ENCODE data around the gene ZNF74.

Gene ZNF74

DNA sequence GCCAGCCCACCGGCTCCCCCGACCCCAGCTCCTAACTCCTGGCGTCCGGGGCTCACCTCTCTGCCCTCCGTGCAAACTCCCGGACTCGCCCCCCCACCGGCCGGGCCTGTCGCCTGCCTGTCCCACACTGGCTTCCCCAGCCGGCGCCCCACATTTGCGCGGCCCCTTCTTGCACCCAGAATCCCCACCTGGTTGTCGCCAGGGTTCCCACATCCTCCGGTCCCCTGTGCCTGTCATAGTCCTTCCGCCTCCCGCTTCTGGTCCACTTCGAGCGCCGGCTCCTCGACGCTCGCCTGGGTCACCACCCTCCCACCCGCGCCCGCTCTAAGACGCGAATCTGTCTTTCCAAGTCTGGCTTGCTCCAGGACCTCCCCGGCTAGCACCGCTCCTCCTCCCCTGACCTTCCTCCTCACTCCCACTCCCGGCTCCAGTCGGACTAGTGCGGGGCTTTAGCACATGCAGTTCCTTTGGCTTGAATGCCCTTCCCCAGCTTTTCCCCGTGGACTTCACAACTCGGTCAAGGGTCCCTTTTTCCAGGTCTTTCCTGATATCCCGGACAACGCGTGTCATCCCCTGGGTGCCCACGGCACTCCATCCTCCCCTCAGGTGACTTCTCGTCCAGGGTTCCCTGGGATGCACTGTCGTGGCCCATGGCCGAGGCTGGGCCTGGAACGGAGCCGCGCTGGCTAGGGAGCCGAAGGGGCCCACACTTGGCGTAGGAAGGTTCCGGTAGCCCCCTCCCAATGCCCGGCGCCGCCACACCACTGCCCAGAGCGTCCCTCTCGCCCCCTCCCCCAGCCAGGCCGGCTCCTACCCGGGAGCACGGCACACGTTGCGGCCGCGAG is 43.0 kb downstream of the ZNF74 start:
- Histone ChIP-seq H3K9me3 (ENCODE audit: control insufficient read depth in 1 of 2, low read length in 2 of 2) (no peaks in the 10 kb centered on the region), H3K27me3 (ENCODE audit: low read depth, low read length) (peaks cover 20% of the 10 kb centered on the region), H3K4me1 (ENCODE audit: control insufficient read depth in 1 of 2, insufficient read depth in 2 of 2, low read length in 2 of 2) (peaks cover 0 to 32% of the 10 kb centered on the region in 2 donors), H3K4me3 (ENCODE audit: low read depth in 1 of 2, low read length in 2 of 2) (peak overlapping the region; percentile 67 to 81), H3K27ac (ENCODE audit: low read length) (no peak overlapping the region), H3K36me3 (ENCODE audit: control insufficient read depth in 1 of 2, insufficient read depth in 2 of 2, low read length in 2 of 2) (no peaks in the 10 kb centered on the region)

GRCh38 chr22:20437613-20438426 is 43.9 kb downstream of the ZNF74 start, which contains the start of gene SCARF2:
TSS of gene SCARF2 (minus strand) at chr22:20437825. CDS start at chr22:20437754, 71 bp downstream.
- peaks cover 15% of the 10 kb centered on the region for H3K27me3 ChIP-seq (ENCODE audit: low read depth, low read length)
- H3K9me3 ChIP-seq (ENCODE audit: control insufficient read depth in 1 of 2, low read length in 2 of 2), result no peaks in the 10 kb centered on the region
- H3K4me1 ChIP-seq (ENCODE audit: control insufficient read depth in 1 of 2, insufficient read depth in 2 of 2, low read length in 2 of 2), result peaks cover 0 to 32% of the 10 kb centered on the region in 2 donors
- peak within 1 kb of the TSS; percentile 67 to 81 for H3K4me3 ChIP-seq (ENCODE audit: low read depth in 1 of 2, low read length in 2 of 2)
- H3K36me3 ChIP-seq (ENCODE audit: control insufficient read depth in 1 of 2, insufficient read depth in 2 of 2, low read length in 2 of 2), result peaks cover 0 to 8% of the 10 kb centered on the region in 2 donors
- H3K27ac ChIP-seq (ENCODE audit: low read length), result no peak within 1 kb of the TSS

DNA sequence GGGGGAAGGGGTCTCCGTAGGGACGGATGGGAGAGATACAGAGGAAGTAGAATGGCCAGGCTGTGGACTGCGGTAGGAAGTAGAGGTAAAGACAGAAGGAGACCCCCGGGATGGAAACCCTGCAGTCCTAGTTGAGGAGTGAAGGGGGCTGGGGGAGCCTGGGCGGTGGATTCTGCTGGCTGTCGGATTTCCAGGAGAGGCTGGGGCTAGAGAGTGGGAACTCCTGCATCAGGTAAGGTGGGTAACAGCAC is 44.4 kb downstream of the ZNF74 start:
- peaks cover 15% of the 10 kb centered on the region for H3K27me3 ChIP-seq (ENCODE audit: low read depth, low read length)
- H3K36me3 ChIP-seq (ENCODE audit: control insufficient read depth in 1 of 2, insufficient read depth in 2 of 2, low read length in 2 of 2), result peaks cover 0 to 13% of the 10 kb centered on the region in 2 donors
- H3K27ac ChIP-seq (ENCODE audit: low read length), result no peak overlapping the region
- H3K9me3 ChIP-seq (ENCODE audit: control insufficient read depth in 1 of 2, low read length in 2 of 2), result no peaks in the 10 kb centered on the region
- H3K4me1 ChIP-seq (ENCODE audit: control insufficient read depth in 1 of 2, insufficient read depth in 2 of 2, low read length in 2 of 2), result peaks cover 0 to 32% of the 10 kb centered on the region in 2 donors
- peak overlapping the region; percentile 44 to 81 for H3K4me3 ChIP-seq (ENCODE audit: low read depth in 1 of 2, low read length in 2 of 2)

DNA sequence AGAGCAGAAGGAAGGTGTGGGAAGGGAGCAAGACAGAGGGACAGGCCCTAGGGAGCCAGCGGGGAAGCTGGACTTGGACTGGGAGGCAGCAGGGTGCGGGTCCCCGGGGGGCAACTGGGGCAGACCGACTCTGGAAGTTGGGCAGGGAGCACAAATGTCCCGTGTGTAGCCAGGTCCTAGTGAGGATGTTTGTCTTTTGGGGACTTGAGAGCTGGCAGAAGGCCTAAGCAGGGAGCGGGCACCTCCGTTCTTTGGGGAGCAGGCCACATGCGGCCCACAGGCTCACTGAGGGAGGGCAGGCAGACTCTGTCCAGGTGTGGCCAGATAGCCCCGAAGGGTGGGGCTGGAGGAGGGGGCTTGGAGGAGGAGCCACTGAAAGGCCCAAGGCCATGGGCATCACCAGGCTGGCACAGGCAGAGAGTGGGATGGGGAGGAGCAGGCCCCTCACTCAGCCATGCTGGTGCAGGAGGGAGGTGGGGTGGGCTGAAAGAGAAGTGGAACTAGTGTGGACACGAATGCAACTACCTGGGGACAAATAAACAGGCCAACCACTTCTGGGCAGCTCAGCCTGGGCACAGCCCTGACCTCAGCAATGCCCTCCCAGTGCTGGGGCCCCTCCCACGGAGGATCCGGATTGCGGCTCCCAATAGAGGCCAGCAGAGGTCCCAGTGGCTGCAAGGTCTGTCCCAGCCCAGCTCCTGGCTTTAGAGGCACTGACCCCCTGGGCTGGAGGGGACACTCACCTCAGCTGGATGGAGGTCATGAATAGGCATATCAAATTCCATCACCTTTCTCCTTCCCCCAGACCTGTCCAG is 44.9 kb downstream of the ZNF74 start:
- H3K36me3 ChIP-seq (ENCODE audit: control insufficient read depth in 1 of 2, insufficient read depth in 2 of 2, low read length in 2 of 2), result peaks cover 0 to 14% of the 10 kb centered on the region in 2 donors
- H3K4me3 ChIP-seq (ENCODE audit: low read depth in 1 of 2, low read length in 2 of 2), result peak overlapping the region; percentile 44 to 81
- peaks cover 0 to 32% of the 10 kb centered on the region in 2 donors for H3K4me1 ChIP-seq (ENCODE audit: control insufficient read depth in 1 of 2, insufficient read depth in 2 of 2, low read length in 2 of 2)
- no peak overlapping the region for H3K27ac ChIP-seq (ENCODE audit: low read length)
- no peaks in the 10 kb centered on the region for H3K9me3 ChIP-seq (ENCODE audit: control insufficient read depth in 1 of 2, low read length in 2 of 2)
- H3K27me3 ChIP-seq (ENCODE audit: low read depth, low read length), result peaks cover 15% of the 10 kb centered on the region

DNA sequence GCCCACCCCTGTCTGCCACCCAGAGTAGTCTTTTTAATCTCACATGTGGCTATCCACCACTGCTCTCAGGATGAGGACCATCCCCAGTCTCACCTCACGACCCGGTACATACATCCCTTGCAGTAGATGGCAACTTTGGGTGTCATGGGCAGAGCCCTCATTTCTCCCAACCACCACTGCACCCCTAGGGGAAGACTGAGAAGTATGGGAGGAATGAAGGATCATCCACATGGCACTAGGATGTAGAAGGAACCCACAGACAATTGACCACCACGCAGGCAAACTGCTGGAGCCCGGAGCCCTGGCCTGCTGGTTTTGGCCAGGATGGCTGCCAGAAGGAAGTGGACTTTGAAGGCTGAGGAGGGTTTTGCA is 45.6 kb downstream of the ZNF74 start:
- H3K9me3 ChIP-seq (ENCODE audit: control insufficient read depth in 1 of 2, low read length in 2 of 2), result no peaks in the 10 kb centered on the region
- H3K36me3 ChIP-seq (ENCODE audit: control insufficient read depth in 1 of 2, insufficient read depth in 2 of 2, low read length in 2 of 2), result peaks cover 3 to 20% of the 10 kb centered on the region in 2 donors
- no peak overlapping the region for H3K27ac ChIP-seq (ENCODE audit: low read length)
- peaks cover 15% of the 10 kb centered on the region for H3K27me3 ChIP-seq (ENCODE audit: low read depth, low read length)
- H3K4me3 ChIP-seq (ENCODE audit: low read depth in 1 of 2, low read length in 2 of 2), result no peak overlapping the region
- peaks cover 0 to 32% of the 10 kb centered on the region in 2 donors for H3K4me1 ChIP-seq (ENCODE audit: control insufficient read depth in 1 of 2, insufficient read depth in 2 of 2, low read length in 2 of 2)

DNA sequence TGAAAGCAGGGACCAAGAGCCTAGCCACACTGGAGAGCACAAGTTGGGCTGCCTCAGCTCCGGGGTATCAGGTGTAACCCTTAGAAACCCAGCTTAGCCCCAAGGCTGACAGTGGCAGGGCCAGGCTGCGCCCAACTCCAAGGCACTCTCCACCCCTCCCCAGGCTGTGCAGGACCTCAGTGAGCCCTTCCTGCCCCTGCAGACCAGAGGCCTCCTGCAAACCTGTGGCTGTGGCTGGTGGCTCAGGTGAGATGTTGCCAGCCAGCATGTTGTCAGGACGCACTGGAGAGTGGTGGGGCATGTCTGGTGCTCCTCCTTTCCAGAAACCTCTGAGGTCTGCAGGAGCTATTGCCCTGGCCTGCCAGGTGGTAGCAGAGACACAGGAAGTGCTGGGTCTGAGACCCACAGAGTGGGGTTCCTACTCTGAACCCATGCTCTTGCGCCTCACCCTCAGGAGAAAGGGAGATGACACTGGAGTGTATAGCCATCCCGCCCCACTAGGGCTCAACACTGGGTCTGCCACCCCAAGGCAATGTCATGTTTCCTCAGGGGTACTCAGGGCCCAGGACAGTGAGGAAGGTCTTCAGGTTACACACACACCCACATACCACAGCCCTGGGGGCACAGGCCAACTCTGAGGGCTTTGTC is 46.1 kb downstream of the ZNF74 start:
- H3K27ac ChIP-seq (ENCODE audit: low read length), result no peak overlapping the region
- H3K36me3 ChIP-seq (ENCODE audit: control insufficient read depth in 1 of 2, insufficient read depth in 2 of 2, low read length in 2 of 2), result peaks cover 4 to 25% of the 10 kb centered on the region in 2 donors
- peaks cover 0 to 29% of the 10 kb centered on the region in 2 donors for H3K4me1 ChIP-seq (ENCODE audit: control insufficient read depth in 1 of 2, insufficient read depth in 2 of 2, low read length in 2 of 2)
- no peaks in the 10 kb centered on the region for H3K9me3 ChIP-seq (ENCODE audit: control insufficient read depth in 1 of 2, low read length in 2 of 2)
- peaks cover 15% of the 10 kb centered on the region for H3K27me3 ChIP-seq (ENCODE audit: low read depth, low read length)
- no peak overlapping the region for H3K4me3 ChIP-seq (ENCODE audit: low read depth in 1 of 2, low read length in 2 of 2)

GRCh38 chr22:20440637-20441591 is 47.0 kb downstream of the ZNF74 start:
- Histone ChIP-seq H3K9me3 (ENCODE audit: control insufficient read depth in 1 of 2, low read length in 2 of 2) (no peaks in the 10 kb centered on the region), H3K36me3 (ENCODE audit: control insufficient read depth in 1 of 2, insufficient read depth in 2 of 2, low read length in 2 of 2) (peaks cover 5 to 31% of the 10 kb centered on the region in 2 donors), H3K4me1 (ENCODE audit: control insufficient read depth in 1 of 2, insufficient read depth in 2 of 2, low read length in 2 of 2) (peaks cover 0 to 20% of the 10 kb centered on the region in 2 donors), H3K27ac (ENCODE audit: low read length) (no peak overlapping the region), H3K27me3 (ENCODE audit: low read depth, low read length) (peaks cover 8% of the 10 kb centered on the region), H3K4me3 (ENCODE audit: low read depth in 1 of 2, low read length in 2 of 2) (no peak overlapping the region)

GRCh38 chr22:20441631-20442484 is 47.9 kb downstream of the ZNF74 start:
- Histone ChIP-seq H3K27ac (ENCODE audit: low read length) (no peak overlapping the region), H3K27me3 (ENCODE audit: low read depth, low read length) (peaks cover 5% of the 10 kb centered on the region), H3K4me3 (ENCODE audit: low read depth in 1 of 2, low read length in 2 of 2) (no peak overlapping the region), H3K4me1 (ENCODE audit: control insufficient read depth in 1 of 2, insufficient read depth in 2 of 2, low read length in 2 of 2) (peaks cover 0 to 12% of the 10 kb centered on the region in 2 donors), H3K36me3 (ENCODE audit: control insufficient read depth in 1 of 2, insufficient read depth in 2 of 2, low read length in 2 of 2) (peaks cover 10 to 40% of the 10 kb centered on the region in 2 donors), H3K9me3 (ENCODE audit: control insufficient read depth in 1 of 2, low read length in 2 of 2) (no peaks in the 10 kb centered on the region)

- peaks cover 10 to 40% of the 10 kb centered on the region in 2 donors for H3K36me3 ChIP-seq (ENCODE audit: control insufficient read depth in 1 of 2, insufficient read depth in 2 of 2, low read length in 2 of 2)
Observed at GRCh38 chr22:20442485-20443284, 48.7 kb downstream of the ZNF74 start.

More at GRCh38 chr22:20442485-20443284, 48.7 kb downstream of the ZNF74 start:
- Histone ChIP-seq H3K4me1 (ENCODE audit: control insufficient read depth in 1 of 2, insufficient read depth in 2 of 2, low read length in 2 of 2) (peaks cover 0 to 7% of the 10 kb centered on the region in 2 donors), H3K9me3 (ENCODE audit: control insufficient read depth in 1 of 2, low read length in 2 of 2) (no peaks in the 10 kb centered on the region), H3K27me3 (ENCODE audit: low read depth, low read length) (no peaks in the 10 kb centered on the region), H3K27ac (ENCODE audit: low read length) (no peak overlapping the region), H3K4me3 (ENCODE audit: low read depth in 1 of 2, low read length in 2 of 2) (no peak overlapping the region)
